ENCODE results near the gene LRMDA.

The LRMDA gene

GRCh38 chr10:76129213-76129612, 697.8 kb downstream of the LRMDA start:
- intact Hi-C loops (cut with DNase I; ENCODE audit: low total_unique reads), result no loop called here
- Histone ChIP-seq H3K36me3 (no peaks in the 10 kb centered on the region), H3K27ac (no peak overlapping the region)

DNA sequence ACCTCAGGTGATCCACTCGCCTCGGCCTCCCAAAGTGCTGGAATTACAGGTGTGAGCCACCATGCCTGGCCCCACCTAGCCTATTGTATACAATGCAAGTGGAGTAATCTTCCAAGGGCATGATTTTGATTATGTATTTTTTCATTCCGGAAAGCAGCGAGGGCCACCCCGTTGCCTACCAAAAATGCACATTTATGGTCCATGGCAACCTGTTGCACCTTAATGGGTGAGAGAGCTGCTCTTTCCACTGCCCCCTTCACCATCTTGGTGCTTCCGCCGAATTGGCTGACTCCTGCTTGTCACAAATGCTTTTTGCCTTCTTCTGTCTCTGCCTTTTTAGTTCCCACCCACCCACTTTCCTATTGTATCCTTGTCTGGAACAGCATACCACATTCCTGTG, 699.5 kb downstream of the LRMDA start:
- intact Hi-C loops (cut with DNase I; ENCODE audit: low total_unique reads), result no loop called here
- Histone ChIP-seq H3K27ac (no peak overlapping the region), H3K4me1 (no peaks in the 10 kb centered on the region), H3K36me3 (no peaks in the 10 kb centered on the region), H3K9me3 (no peaks in the 10 kb centered on the region), H3K4me3 (no peak overlapping the region), H3K27me3 (no peaks in the 10 kb centered on the region)
- TF ChIP-seq, protein P1, sequence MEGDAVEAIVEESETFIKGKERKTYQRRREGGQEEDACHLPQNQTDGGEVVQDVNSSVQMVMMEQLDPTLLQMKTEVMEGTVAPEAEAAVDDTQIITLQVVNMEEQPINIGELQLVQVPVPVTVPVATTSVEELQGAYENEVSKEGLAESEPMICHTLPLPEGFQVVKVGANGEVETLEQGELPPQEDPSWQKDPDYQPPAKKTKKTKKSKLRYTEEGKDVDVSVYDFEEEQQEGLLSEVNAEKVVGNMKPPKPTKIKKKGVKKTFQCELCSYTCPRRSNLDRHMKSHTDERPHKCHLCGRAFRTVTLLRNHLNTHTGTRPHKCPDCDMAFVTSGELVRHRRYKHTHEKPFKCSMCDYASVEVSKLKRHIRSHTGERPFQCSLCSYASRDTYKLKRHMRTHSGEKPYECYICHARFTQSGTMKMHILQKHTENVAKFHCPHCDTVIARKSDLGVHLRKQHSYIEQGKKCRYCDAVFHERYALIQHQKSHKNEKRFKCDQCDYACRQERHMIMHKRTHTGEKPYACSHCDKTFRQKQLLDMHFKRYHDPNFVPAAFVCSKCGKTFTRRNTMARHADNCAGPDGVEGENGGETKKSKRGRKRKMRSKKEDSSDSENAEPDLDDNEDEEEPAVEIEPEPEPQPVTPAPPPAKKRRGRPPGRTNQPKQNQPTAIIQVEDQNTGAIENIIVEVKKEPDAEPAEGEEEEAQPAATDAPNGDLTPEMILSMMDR (IDR thresholded peaks at IDR 0.05), result no peak
- DNase-seq, result no peak

More at GRCh38 chr10:76129213-76129612, 697.8 kb downstream of the LRMDA start:
- Histone ChIP-seq H3K4me3 (no peak overlapping the region), H3K4me1 (no peaks in the 10 kb centered on the region), H3K9me3 (no peaks in the 10 kb centered on the region), H3K27me3 (no peaks in the 10 kb centered on the region)
- TF ChIP-seq, protein P1 (IDR thresholded peaks at IDR 0.05), result no peak
- DNase-seq, result no peak

- no peaks in the 10 kb centered on the region for H3K9me3 ChIP-seq
- no peaks in the 10 kb centered on the region for H3K27me3 ChIP-seq
- no peak overlapping the region for H3K27ac ChIP-seq
- DNase-seq, result no peak
- intact Hi-C loops (cut with DNase I; ENCODE audit: low total_unique reads), result no loop called here
- no peaks in the 10 kb centered on the region for H3K4me1 ChIP-seq
- TF ChIP-seq, protein P1 (IDR thresholded peaks at IDR 0.05), result no peak
- H3K36me3 ChIP-seq, result no peaks in the 10 kb centered on the region
- no peak overlapping the region for H3K4me3 ChIP-seq
These were observed 702.3 kb downstream of the LRMDA start for GRCh38 chr10:76133597-76134255.

- Histone ChIP-seq H3K9me3 (no peaks in the 10 kb centered on the region), H3K4me3 (no peak overlapping the region), H3K27ac (no peak overlapping the region), H3K4me1 (no peaks in the 10 kb centered on the region), H3K36me3 (no peaks in the 10 kb centered on the region), H3K27me3 (no peaks in the 10 kb centered on the region)
- intact Hi-C loops (cut with DNase I; ENCODE audit: low total_unique reads), result no loop called here
- no peak for DNase-seq
- TF ChIP-seq, protein P1 (IDR thresholded peaks at IDR 0.05), result no peak
These were observed 705.5 kb downstream of the LRMDA start for GRCh38 chr10:76136961-76137360.

GRCh38 chr10:76138286-76138685, 706.9 kb downstream of the LRMDA start:
- TF ChIP-seq, protein P1 (IDR thresholded peaks at IDR 0.05), result no peak
- intact Hi-C loops (cut with DNase I; ENCODE audit: low total_unique reads), result no loop called here
- Histone ChIP-seq H3K4me3 (no peak overlapping the region), H3K4me1 (no peaks in the 10 kb centered on the region), H3K9me3 (no peaks in the 10 kb centered on the region), H3K36me3 (no peaks in the 10 kb centered on the region), H3K27ac (no peak overlapping the region), H3K27me3 (no peaks in the 10 kb centered on the region)
- DNase-seq, result no peak

DNA sequence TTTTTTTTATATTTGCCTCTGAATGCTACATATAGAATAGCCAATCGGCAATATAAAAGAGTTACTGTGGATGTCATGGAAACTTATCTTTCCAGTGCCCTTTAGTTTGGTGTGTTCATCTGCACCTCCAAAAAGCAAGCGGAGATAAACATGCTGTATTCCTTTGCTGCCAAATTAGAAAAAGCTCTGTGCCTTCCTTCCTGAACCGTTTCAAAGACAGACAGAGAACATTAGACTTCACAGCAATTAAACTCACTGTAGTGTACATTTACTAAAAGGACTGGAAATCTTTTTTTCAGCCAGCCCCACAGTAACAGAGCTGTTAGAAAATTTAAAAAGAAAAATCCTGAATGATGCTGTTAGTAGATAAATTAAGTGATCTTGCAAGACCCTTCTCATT, 707.5 kb downstream of the LRMDA start:
- H3K9me3 ChIP-seq, result no peaks in the 10 kb centered on the region
- no peaks in the 10 kb centered on the region for H3K27me3 ChIP-seq
- H3K4me1 ChIP-seq, result no peaks in the 10 kb centered on the region
- no peak overlapping the region for H3K27ac ChIP-seq
- DNase-seq, result no peak
- no peak overlapping the region for H3K4me3 ChIP-seq
- H3K36me3 ChIP-seq, result no peaks in the 10 kb centered on the region
- TF ChIP-seq, protein P1 (IDR thresholded peaks at IDR 0.05), result no peak
- intact Hi-C loops (cut with DNase I; ENCODE audit: low total_unique reads), result no loop called here

Data from tibial artery (tissue), 4 donors.